ENCODE results near the gene ZNF532.

Gene ZNF532

DNA sequence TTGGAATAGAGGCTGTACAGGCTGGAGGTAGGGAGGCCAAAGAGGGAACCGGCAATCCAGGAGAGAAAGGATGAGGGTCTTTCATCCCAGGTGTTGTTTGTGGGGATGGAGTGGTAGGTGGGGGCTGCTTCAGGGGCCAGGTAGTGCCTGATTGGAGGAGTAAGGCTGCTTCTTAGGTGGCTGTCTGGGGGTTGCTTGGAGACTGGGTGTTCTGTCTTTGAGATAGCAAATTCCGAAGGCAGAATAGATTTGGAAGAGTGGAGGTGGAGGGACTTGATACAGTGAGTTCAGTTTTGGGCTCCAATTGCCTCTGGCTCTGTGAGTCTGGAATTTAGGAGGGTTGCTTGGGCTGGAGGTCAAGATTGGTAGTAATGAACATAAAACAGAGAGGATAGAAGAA, 5.9 kb downstream of the ZNF532 start:
- H3K4me2 ChIP-seq (ENCODE audit: low read depth, low read length) = no peak overlapping the region
- no peaks in the 10 kb centered on the region for H3K36me3 ChIP-seq (replicated peaks; ENCODE audit: insufficient read depth, low read length)
- H3K9me2 ChIP-seq (replicated peaks; ENCODE audit: insufficient read depth, low read length) = no peaks in the 10 kb centered on the region
- H3K79me2 ChIP-seq (ENCODE audit: low read length) = no peaks in the 10 kb centered on the region
- no peaks in the 10 kb centered on the region for H3K27me3 ChIP-seq (replicated peaks; ENCODE audit: insufficient read depth, low read length)
- H3K9me3 ChIP-seq (replicated peaks; ENCODE audit: insufficient read depth, low read length) = no peaks in the 10 kb centered on the region
- H3K27ac ChIP-seq (ENCODE audit: low read length) = no peak overlapping the region
- H3K4me1 ChIP-seq (ENCODE audit: low read length) = no peaks in the 10 kb centered on the region
- no peaks in the 10 kb centered on the region for H3F3A ChIP-seq (ENCODE audit: insufficient read depth, low read length)
- no peak overlapping the region for H3K9ac ChIP-seq (ENCODE audit: low read length)
- no peak for DNase-seq
- H4K20me1 ChIP-seq (ENCODE audit: insufficient read depth, low read length) = no peaks in the 10 kb centered on the region
- no peak overlapping the region for H3K4me3 ChIP-seq (ENCODE audit: low read length)
- TF ChIP-seq EZH2 (optimal IDR thresholded peaks at IDR 0.05; ENCODE audit: low read depth, low read length) (no peak), EZH2phosphoT487 (IDR thresholded peaks at IDR 0.05; ENCODE audit: low read length) (no peak)
- TF ChIP-seq, protein P1, sequence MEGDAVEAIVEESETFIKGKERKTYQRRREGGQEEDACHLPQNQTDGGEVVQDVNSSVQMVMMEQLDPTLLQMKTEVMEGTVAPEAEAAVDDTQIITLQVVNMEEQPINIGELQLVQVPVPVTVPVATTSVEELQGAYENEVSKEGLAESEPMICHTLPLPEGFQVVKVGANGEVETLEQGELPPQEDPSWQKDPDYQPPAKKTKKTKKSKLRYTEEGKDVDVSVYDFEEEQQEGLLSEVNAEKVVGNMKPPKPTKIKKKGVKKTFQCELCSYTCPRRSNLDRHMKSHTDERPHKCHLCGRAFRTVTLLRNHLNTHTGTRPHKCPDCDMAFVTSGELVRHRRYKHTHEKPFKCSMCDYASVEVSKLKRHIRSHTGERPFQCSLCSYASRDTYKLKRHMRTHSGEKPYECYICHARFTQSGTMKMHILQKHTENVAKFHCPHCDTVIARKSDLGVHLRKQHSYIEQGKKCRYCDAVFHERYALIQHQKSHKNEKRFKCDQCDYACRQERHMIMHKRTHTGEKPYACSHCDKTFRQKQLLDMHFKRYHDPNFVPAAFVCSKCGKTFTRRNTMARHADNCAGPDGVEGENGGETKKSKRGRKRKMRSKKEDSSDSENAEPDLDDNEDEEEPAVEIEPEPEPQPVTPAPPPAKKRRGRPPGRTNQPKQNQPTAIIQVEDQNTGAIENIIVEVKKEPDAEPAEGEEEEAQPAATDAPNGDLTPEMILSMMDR (IDR thresholded peaks at IDR 0.05; ENCODE audit: low read length) = no peak
- H2AFZ ChIP-seq (ENCODE audit: low read length) = no peak overlapping the region

DNA sequence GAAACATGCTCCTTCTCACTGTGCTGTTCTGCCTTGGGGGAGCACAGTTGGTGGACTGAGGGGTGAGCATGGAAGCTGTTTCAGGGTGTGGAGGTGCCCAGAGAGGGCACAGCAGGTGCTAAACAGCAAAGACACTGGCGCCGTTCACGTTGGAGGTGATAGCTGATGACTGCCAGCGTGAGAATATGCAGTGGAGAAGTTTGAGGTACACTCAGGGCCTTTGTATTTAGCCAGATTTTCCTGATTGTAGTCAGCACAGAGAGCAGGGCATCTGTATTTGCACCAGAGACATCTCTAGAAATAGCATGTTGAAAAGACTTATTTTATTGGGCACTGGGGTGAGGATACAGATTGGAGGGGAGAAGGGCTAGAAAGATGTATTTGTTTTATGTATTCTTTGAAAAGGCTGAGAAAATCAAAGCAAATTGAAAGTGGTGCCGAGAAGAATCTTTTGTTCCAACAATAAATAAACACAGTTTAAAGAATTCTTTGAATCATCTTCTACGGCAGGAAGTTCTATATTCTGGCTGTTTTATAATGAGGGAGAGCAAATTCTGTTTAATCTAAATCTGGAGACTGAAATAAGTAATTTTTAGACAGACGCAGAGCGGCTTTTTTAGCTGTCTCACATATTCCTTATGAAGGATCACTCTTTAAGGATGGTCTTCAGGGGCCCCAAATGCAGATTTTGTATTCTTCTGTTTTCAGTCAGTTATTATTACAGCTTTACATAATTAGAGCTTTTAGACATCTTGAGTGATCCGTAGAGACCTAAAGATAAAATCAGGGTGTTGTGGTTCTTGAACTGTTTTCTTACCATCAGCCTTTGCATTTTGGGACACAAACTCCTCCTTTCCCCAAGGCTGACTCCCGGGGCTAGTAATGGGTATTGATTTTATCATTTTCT, 7.1 kb downstream of the ZNF532 start:
- H3F3A ChIP-seq (ENCODE audit: insufficient read depth, low read length) = no peaks in the 10 kb centered on the region
- no peak overlapping the region for H3K4me3 ChIP-seq (ENCODE audit: low read length)
- no peaks in the 10 kb centered on the region for H3K79me2 ChIP-seq (ENCODE audit: low read length)
- no peak for DNase-seq
- H3K9ac ChIP-seq (ENCODE audit: low read length) = no peak overlapping the region
- no peaks in the 10 kb centered on the region for H3K4me1 ChIP-seq (ENCODE audit: low read length)
- H2AFZ ChIP-seq (ENCODE audit: low read length) = no peak overlapping the region
- no peaks in the 10 kb centered on the region for H3K9me2 ChIP-seq (replicated peaks; ENCODE audit: insufficient read depth, low read length)
- H4K20me1 ChIP-seq (ENCODE audit: insufficient read depth, low read length) = no peaks in the 10 kb centered on the region
- no peaks in the 10 kb centered on the region for H3K27me3 ChIP-seq (replicated peaks; ENCODE audit: insufficient read depth, low read length)
- no peaks in the 10 kb centered on the region for H3K9me3 ChIP-seq (replicated peaks; ENCODE audit: insufficient read depth, low read length)
- H3K4me2 ChIP-seq (ENCODE audit: low read depth, low read length) = no peak overlapping the region
- H3K36me3 ChIP-seq (replicated peaks; ENCODE audit: insufficient read depth, low read length) = no peaks in the 10 kb centered on the region
- H3K27ac ChIP-seq (ENCODE audit: low read length) = no peak overlapping the region
- TF ChIP-seq EZH2phosphoT487 (IDR thresholded peaks at IDR 0.05; ENCODE audit: low read length) = no peak
- TF ChIP-seq, protein P1 (IDR thresholded peaks at IDR 0.05; ENCODE audit: low read length) = no peak
- TF ChIP-seq EZH2 (optimal IDR thresholded peaks at IDR 0.05; ENCODE audit: low read depth, low read length) = no peak

DNA sequence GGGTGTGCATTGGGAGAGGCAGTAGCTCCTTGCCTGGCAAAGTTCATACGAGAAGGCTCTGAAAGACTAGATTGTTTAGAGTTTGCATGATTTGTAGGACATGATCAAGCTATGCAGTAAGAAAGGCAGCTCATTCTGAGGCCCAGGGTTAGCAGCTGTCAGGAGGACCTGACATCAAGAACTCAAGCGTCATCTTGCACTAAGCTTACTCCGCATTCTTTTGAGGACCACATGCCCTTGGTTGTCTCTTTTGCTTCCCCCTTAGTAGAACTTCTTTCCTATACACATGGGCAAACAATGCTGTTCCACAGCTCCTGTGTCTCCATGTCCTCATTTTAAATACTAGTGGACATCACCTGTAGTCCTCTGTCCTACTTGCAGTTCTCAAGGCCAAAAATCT, 14.0 kb downstream of the ZNF532 start:
- Histone ChIP-seq H2AFZ (ENCODE audit: low read length) (no peak overlapping the region), H3K9ac (ENCODE audit: low read length) (no peak overlapping the region), H3K4me2 (ENCODE audit: low read depth, low read length) (no peak overlapping the region), H3K79me2 (ENCODE audit: low read length) (no peaks in the 10 kb centered on the region), H3K27ac (ENCODE audit: low read length) (no peak overlapping the region), H3K27me3 (replicated peaks; ENCODE audit: insufficient read depth, low read length) (no peaks in the 10 kb centered on the region), H3K9me2 (replicated peaks; ENCODE audit: insufficient read depth, low read length) (no peaks in the 10 kb centered on the region), H3K4me1 (ENCODE audit: low read length) (no peaks in the 10 kb centered on the region), H3K4me3 (ENCODE audit: low read length) (no peak overlapping the region), H3K9me3 (replicated peaks; ENCODE audit: insufficient read depth, low read length) (no peaks in the 10 kb centered on the region), H4K20me1 (ENCODE audit: insufficient read depth, low read length) (no peaks in the 10 kb centered on the region), H3F3A (ENCODE audit: insufficient read depth, low read length) (no peaks in the 10 kb centered on the region), H3K36me3 (replicated peaks; ENCODE audit: insufficient read depth, low read length) (no peaks in the 10 kb centered on the region)
- no peak for TF ChIP-seq EZH2phosphoT487 (IDR thresholded peaks at IDR 0.05; ENCODE audit: low read length)
- no peak for TF ChIP-seq EZH2 (optimal IDR thresholded peaks at IDR 0.05; ENCODE audit: low read depth, low read length)
- TF ChIP-seq, protein P1 (IDR thresholded peaks at IDR 0.05; ENCODE audit: low read length) = no peak
- DNase-seq = no peak
